D721Med (cell line): ENCODE results near the gene SLC51A.

Experiments
- DNase-seq: peaks from one replicate; pipeline ENCODE4 v3.0.0; 2011; ENCODE audit warnings: low spot score; ENCODE audit not compliant: insufficient read length
- FAIRE-seq: peaks from 2 replicates; lab custom pipeline; 2011; peaks lifted over from hg19 to GRCh38; lab: Jason Lieb, UNC
- CTCF ChIP-seq: IDR thresholded peaks from 2 replicates; pipeline ENCODE4 v1.5.1; 2012; ENCODE audit warnings: mild to moderate bottlenecking, control low read depth; ENCODE audit not compliant: insufficient read depth; ENCODE audit errors: missing control alignments

Gene SLC51A

GRCh38 chr3:196193736-196194541 is 22.4 kb upstream of the SLC51A start:
- TF ChIP-seq CTCF: no peak
- FAIRE-seq (no peak), DNase-seq (no peak)

- TF ChIP-seq CTCF: no peak
- FAIRE-seq (no peak), DNase-seq (no peak)
These were observed 21.8 kb upstream of the SLC51A start for GRCh38 chr3:196194542-196194915.

GRCh38 chr3:196195664-196196265 is 20.6 kb upstream of the SLC51A start:
- DNase-seq (no peak), FAIRE-seq (no peak)
- no peak for TF ChIP-seq CTCF

GRCh38 chr3:196197524-196197923 is 18.8 kb upstream of the SLC51A start:
- DNase-seq: no peak
- no peak for TF ChIP-seq CTCF
- no peak for FAIRE-seq

- DNase-seq (no peak), FAIRE-seq (no peak)
- TF ChIP-seq CTCF: no peak
These were observed 18.2 kb upstream of the SLC51A start for GRCh38 chr3:196198081-196198675.

GRCh38 chr3:196198771-196199753 is 17.3 kb upstream of the SLC51A start:
- DNase-seq: no peak
- no peak for FAIRE-seq
- TF ChIP-seq CTCF: no peak
